B cell (primary cell): ENCODE data around the gene ENAM. TPM values are rescaled to one million over a fixed set of nuclear protein-coding genes. Genes with fewer than 3 reads are reported as not detected.

Source experiments
- ATAC-seq: fragments of 200-7000 bp; cut with Tn5 transposase; one replicate; pipeline ENCODE4 v1.10.0; 2021; ENCODE audit warnings: low read depth, mild to moderate bottlenecking, moderate number of reproducible peaks, moderate library complexity
- CTCF ChIA-PET: fragments of 350-600 bp; sonication (Branson Sonifier 250); formaldehyde crosslinking; loops from one replicate; lab custom pipeline; 2021; ENCODE audit warnings: antibody characterized with exemption, inconsistent platforms; lab: Charles Lee
- POLR2A ChIA-PET: fragments of 350-600 bp; sonication (Branson Sonifier 250); formaldehyde crosslinking; loops from one replicate; lab custom pipeline; 2021; ENCODE audit warnings: antibody characterized with exemption; lab: Charles Lee
- DNase-seq: peaks from one replicate; pipeline ENCODE4 v3.0.0; 2013
- H2AFZ ChIP-seq: 2 replicates; pipeline ENCODE4 v1.6.1; 2012; ENCODE audit warnings: mild to moderate bottlenecking, low read depth, low read length; ENCODE audit not compliant: insufficient read depth, poor library complexity, severe bottlenecking
- H3K27ac ChIP-seq, 2 donors: 1 replicate in 1 of 2; 2 replicates in 1 of 2; pipeline ENCODE4 v1.5.1; 2012 to 2013; ENCODE audit warnings: low read length in 2 of 2, mild to moderate bottlenecking in 2 of 2, moderate library complexity in 1 of 2
- H3K27me3 ChIP-seq, 4 experiments: fragments of 200-600 bp in 1 of 4; sonication (generic) in 1 of 4; replicated peaks in 1 of 4; 1 replicate in 2 of 4; 2 replicates in 2 of 4; pipeline versions ENCODE4 v1.6.1 to v1.7.0; 2013 to 2016; ENCODE audit warnings: low read length in 3 of 4, mild to moderate bottlenecking in 2 of 4, mixed read lengths in 1 of 4, moderate library complexity in 1 of 4; ENCODE audit not compliant: insufficient read depth in 4 of 4, control insufficient read depth in 3 of 4; ENCODE audit errors: control extremely low read depth in 1 of 4
- H3K36me3 ChIP-seq, 2 experiments: replicated peaks in 1 of 2; 1 replicate in 1 of 2; 2 replicates in 1 of 2; pipeline versions ENCODE4 v1.6.1 to v1.7.1; 2013; ENCODE audit warnings: low read length in 1 of 2; ENCODE audit not compliant: insufficient read depth in 2 of 2, control insufficient read depth in 1 of 2; ENCODE audit errors: control extremely low read depth in 1 of 2, extremely low read depth in 1 of 2
- H3K4me1 ChIP-seq, 2 donors: fragments of 200-600 bp in 1 of 2; sonication (generic) in 1 of 2; 1 replicate in 1 of 2; 2 replicates in 1 of 2; pipeline versions ENCODE4 v1.5.1 to v1.6.1; 2013 to 2017; ENCODE audit warnings: low read length in 2 of 2; ENCODE audit not compliant: control insufficient read depth in 2 of 2, insufficient read depth in 2 of 2
- H3K4me2 ChIP-seq: replicated peaks from 2 replicates; pipeline ENCODE3; 2012; ENCODE audit warnings: mild to moderate bottlenecking, low read depth, low read length; ENCODE audit not compliant: poor library complexity, severe bottlenecking
- H3K4me3 ChIP-seq, 5 experiments: fragments of 200-600 bp in 1 of 5; sonication (generic) in 1 of 5; 1 replicate in 3 of 5; 2 replicates in 2 of 5; pipeline versions ENCODE4 v1.5.1 to v1.7.0; 2011 to 2016; ENCODE audit warnings: low read length in 4 of 5, mild to moderate bottlenecking in 4 of 5, low read depth in 2 of 5, control low read depth in 1 of 5, moderate library complexity in 1 of 5; ENCODE audit not compliant: insufficient read depth in 1 of 5; ENCODE audit errors: control extremely low read depth in 1 of 5, extremely low read depth in 1 of 5
- H3K79me2 ChIP-seq: fragments of 200-600 bp; sonication (generic); one replicate; pipeline ENCODE4 v1.6.0; 2016; ENCODE audit warnings: low read length; ENCODE audit not compliant: control insufficient read depth, insufficient read depth
- H3K9ac ChIP-seq: fragments of 200-600 bp; sonication (generic); 2 replicates; pipeline ENCODE4 v1.6.1; 2017; ENCODE audit warnings: mild to moderate bottlenecking, low read length, moderate library complexity
- H3K9me3 ChIP-seq, 3 donors: one replicate each; pipeline versions ENCODE4 v1.6.1 to v1.7.1; 2013; ENCODE audit warnings: low read length in 2 of 3; ENCODE audit not compliant: control insufficient read depth in 2 of 3, insufficient read depth in 1 of 3; ENCODE audit errors: control extremely low read depth in 1 of 3
- H4K20me1 ChIP-seq: 2 replicates; pipeline ENCODE4 v1.6.0; 2012; ENCODE audit warnings: mild to moderate bottlenecking, low read length; ENCODE audit not compliant: insufficient read depth, control insufficient read depth, poor library complexity, severe bottlenecking
- H3K27ac Mint-ChIP-seq: one replicate; pipeline ENCODE4 v1.8.0; 2021; ENCODE audit warnings: mixed read lengths
- H3K27me3 Mint-ChIP-seq: one replicate; pipeline ENCODE4 v1.8.0; 2021; ENCODE audit warnings: mixed read lengths
- H3K4me1 Mint-ChIP-seq: one replicate; pipeline ENCODE4 v1.8.0; 2021; ENCODE audit warnings: mixed read lengths
- H3K4me3 Mint-ChIP-seq: one replicate; pipeline ENCODE4 v1.8.0; 2021; ENCODE audit warnings: mixed read lengths
- H3K9me3 Mint-ChIP-seq: one replicate; pipeline ENCODE4 v1.8.0; 2022; ENCODE audit warnings: mixed read lengths; ENCODE audit not compliant: insufficient read depth
- CTCF ChIP-seq: fragments of 200-600 bp; IDR thresholded peaks from one replicate; pipeline ENCODE4 v1.8.0; 2022; ENCODE audit warnings: antibody characterized with exemption, mild to moderate bottlenecking
- EZH2 ChIP-seq: IDR thresholded peaks from 2 replicates; pipeline ENCODE4 v1.6.1; 2012; ENCODE audit warnings: borderline replicate concordance, low read depth, mild to moderate bottlenecking, moderate library complexity, low read length; ENCODE audit not compliant: insufficient read depth, poor library complexity, severe bottlenecking
- WGBS: methylation state at CpG from one replicate; pipeline ENCODE4 v1.1.5; 2013; ENCODE audit warnings: missing lambda C conversion rate; ENCODE audit not compliant: insufficient coverage; 5-methylcytosine and 5-hydroxymethylcytosine counted together
- intact Hi-C: fragments of 100-400 bp; cut with micrococcal nuclease; formaldehyde crosslinking; loops from one replicate; pipeline ENCODE4 v1.10.0; 2022
- polyA plus RNA-seq: library from polyadenylated mRNA; depleted of rRNA; stranded (reverse); fragments of >200 nt; gene quantifications from 2 replicates; pipeline ENCODE4 v1.2.3, GENCODE V29; 2012
- total RNA-seq, 2 donors: library from RNA; stranded (reverse); fragments of 120-200 nt in 1 of 2; gene quantifications; 1 replicate in 1 of 2; 2 replicates in 1 of 2; pipeline versions ENCODE4 v1.2.3 to v1.2.4, GENCODE V29; 2013 to 2022

Gene ENAM
- total and polyA plus RNA-seq, 2 donors (not counting 1 experiment from before 2014, with no cell fraction given): not detected

- H3K9me3 ChIP-seq: no peaks in the 10 kb centered on the region
- Mint-ChIP-seq H3K4me3 (no peak overlapping the region), H3K27ac (no peak overlapping the region), H3K27me3 (peaks cover 5% of the 10 kb centered on the region), H3K4me1 (peaks cover 10% of the 10 kb centered on the region), H3K9me3 (no peaks in the 10 kb centered on the region)
- H3K27me3 ChIP-seq: no peaks in the 10 kb centered on the region
- H3K4me2 ChIP-seq: no peak overlapping the region
- ChIA-PET POLR2A (no interaction called here), CTCF (interaction anchor here (0.6 kb wide), 1 partner anchor 330 kb away, joined by 4 read pairs; no protein-coding TSS in a partner anchor)
- intact Hi-C loops: no loop called here
- peaks cover 4 to 7% of the 10 kb centered on the region in 2 donors for H3K4me1 ChIP-seq
- H3K9ac ChIP-seq: no peak overlapping the region
- H3K4me3 ChIP-seq: no peak overlapping the region
- no peak for TF ChIP-seq EZH2
- TF ChIP-seq CTCF: no peak
- no peak for DNase-seq
- no peaks in the 10 kb centered on the region for H4K20me1 ChIP-seq
- no peak overlapping the region for H3K27ac ChIP-seq
- H3K36me3 ChIP-seq: no peaks in the 10 kb centered on the region
- ATAC-seq: no peak
- no peaks in the 10 kb centered on the region for H3K79me2 ChIP-seq
- no peak overlapping the region for H2AFZ ChIP-seq
These were observed 34.3 kb upstream of the ENAM start for GRCh38 chr4:70594196-70594595.

GRCh38 chr4:70600305-70600704, 28.2 kb upstream of the ENAM start:
- Histone ChIP-seq H3K9ac (no peak overlapping the region), H2AFZ (no peak overlapping the region), H3K4me2 (no peak overlapping the region), H3K4me1 (peaks cover 0 to 3% of the 10 kb centered on the region in 2 donors), H3K36me3 (no peaks in the 10 kb centered on the region), H3K4me3 (no peak overlapping the region), H4K20me1 (no peaks in the 10 kb centered on the region), H3K27me3 (no peaks in the 10 kb centered on the region), H3K9me3 (no peaks in the 10 kb centered on the region), H3K27ac (no peak overlapping the region), H3K79me2 (no peaks in the 10 kb centered on the region)
- no peak for DNase-seq
- Mint-ChIP-seq H3K9me3 (no peaks in the 10 kb centered on the region), H3K4me3 (no peak overlapping the region), H3K27ac (no peak overlapping the region), H3K27me3 (no peaks in the 10 kb centered on the region), H3K4me1 (no peaks in the 10 kb centered on the region)
- no CpG with 5 or more reads among the region's 3 CpGs for WGBS
- TF ChIP-seq EZH2 (no peak), CTCF (no peak)
- no peak for ATAC-seq
- POLR2A ChIA-PET: no interaction called here
- intact Hi-C loops: loop anchor here (5.0 kb wide), 2 partner anchors 407 to 1867 kb away; no protein-coding TSS in a partner anchor
- CTCF ChIA-PET: interaction anchor here (0.7 to 3.4 kb wide), 6 partner anchors 135 to 1705 kb away, joined by 3 to 31 read pairs (median 5); no protein-coding TSS in a partner anchor
